Erythroblast (primary cell): ENCODE data around the gene TRDMT1.
A peak's percentile ranks its signal among the peaks of the same experiment; 100 is the strongest.

Experiments
- DNase-seq, 2 experiments: peaks; one replicate each; lab custom pipeline; 2025; lab: John Stamatoyannopoulos, UW
- GATA1 ChIP-seq: IDR thresholded peaks from 2 replicates; pipeline ENCODE4 v1.6.1; 2011; ENCODE audit warnings: low read depth, mild to moderate bottlenecking, control low read depth, low read length, moderate library complexity
- POLR2A ChIP-seq: IDR thresholded peaks from 2 replicates; pipeline ENCODE4 v1.6.1; 2011; ENCODE audit warnings: mild to moderate bottlenecking, low read length

The TRDMT1 gene

DNA sequence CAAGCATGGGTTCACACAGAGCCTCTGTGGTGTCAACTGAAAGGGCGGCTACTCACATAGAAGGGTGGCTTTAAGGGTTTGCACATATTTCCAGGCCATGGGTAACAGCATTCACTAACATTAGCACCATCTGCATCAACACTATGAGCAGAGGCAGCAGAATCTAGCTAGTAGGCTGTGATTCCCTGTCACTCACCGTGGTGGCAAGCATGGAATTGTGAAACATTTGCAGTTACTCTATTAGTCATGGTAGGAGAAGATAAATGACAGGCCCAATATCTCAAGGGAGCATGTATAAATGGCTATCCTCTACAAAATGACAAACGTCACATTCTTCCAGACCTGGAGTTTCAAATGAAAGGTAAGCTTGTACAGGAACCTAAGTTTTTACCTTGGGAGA, 39.7 kb downstream of the TRDMT1 start:
- DNase-seq: peak in 1 of 2 experiments; percentile 18
- TF ChIP-seq POLR2A (no peak), GATA1 (no peak)

DNA sequence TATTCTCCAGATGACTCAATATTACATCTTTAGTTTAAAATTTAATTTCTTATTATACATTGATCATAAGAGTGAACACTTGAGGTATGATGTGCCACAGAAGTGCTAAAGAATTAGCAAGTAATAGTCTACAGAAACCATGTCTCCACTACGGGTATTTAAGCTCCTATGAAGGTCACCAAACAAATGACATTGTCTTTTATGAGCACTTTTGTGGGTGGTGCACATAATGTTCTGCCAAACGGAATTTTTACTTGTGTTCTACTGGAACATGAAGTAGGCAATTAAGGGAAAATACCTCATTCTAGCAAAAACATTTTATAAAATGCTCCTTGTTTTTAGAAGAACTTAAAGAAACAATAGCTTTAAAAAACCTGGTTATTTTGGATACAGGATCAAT, 44.4 kb downstream of the TRDMT1 start:
- TF ChIP-seq POLR2A: no peak
- no peak for DNase-seq

DNA sequence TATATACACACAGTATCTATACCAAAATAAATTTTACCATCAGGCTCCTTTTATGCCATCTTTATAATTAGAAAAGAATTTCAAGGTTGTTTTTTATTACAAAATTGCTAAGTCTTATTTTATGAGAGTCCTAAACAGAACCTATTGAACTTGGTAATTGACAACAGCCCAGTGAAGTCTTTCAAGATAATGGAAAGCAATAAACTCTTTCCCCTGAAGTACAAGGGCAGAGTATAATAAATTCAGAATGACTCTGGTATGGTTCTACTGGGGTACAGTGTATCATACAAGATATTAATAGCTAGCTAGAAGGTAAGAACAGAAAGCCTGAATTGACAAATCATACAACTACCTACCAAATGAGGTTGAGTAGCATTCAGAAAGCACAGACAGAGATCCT, 45.6 kb downstream of the TRDMT1 start:
- TF ChIP-seq GATA1 (no peak), POLR2A (no peak)
- DNase-seq: no peak

DNA sequence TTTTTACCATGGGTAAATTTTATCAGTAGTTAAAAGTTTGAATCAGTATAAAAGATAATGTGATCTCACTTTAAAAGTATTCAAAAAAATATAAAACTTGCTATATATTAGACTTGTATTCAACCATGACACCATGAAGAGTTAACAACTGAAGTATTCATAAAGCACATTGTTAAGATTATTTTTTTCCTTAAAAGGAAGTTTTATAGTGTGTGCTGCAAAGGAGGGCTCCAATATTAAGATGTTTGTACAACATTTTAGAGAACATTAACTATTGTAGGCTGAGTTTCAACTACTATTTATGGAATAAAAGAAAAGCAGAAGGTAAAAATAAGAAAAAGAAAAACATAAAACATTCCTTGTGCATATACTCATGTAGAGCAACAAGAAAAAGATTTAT, 47.4 kb downstream of the TRDMT1 start:
- no peak for TF ChIP-seq POLR2A
- no peak for TF ChIP-seq GATA1
- no peak for DNase-seq

DNA sequence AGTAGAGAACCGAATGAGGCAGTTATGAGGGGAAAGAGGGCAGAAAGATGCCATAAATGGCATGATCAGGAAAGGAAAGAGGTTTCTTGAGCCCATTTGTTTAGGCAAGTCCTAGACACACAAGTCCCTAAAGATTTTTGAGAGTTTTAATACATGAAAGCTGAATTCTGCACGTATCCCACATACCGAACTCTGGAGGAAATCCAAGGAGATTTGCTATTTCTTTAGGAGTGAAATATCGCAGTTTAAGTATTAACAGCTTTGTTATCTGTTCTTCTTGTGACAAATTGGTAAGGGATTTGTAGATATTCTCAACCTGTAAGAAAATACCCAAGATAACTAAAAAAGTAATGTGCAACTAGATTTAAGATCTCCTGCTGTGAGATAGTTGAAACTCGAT, 48.2 kb downstream of the TRDMT1 start:
- TF ChIP-seq GATA1: no peak
- TF ChIP-seq POLR2A: no peak

DNA sequence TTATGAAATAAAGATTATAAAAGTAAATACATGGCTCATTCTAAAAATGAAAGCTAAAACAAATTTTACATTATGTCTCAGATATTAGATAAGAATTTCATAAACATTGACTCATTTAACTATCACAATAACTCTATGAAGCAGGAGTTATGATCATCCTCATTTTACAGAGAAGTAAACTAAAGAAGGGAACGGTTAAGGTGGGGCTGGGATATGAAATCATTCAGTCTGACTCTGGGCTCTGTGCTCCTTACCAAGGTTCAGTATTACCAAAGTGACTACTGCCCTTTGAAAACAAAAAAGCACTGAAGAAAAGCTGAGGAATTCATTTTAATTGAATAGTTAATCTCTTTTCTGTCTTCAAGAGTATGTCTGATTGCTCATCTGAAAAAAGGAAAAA, 49.8 kb downstream of the TRDMT1 start:
- no peak for TF ChIP-seq GATA1
- no peak for TF ChIP-seq POLR2A
- DNase-seq: no peak

More for the DNA sequence above, 48.2 kb downstream of the TRDMT1 start:
- DNase-seq: no peak

DNA sequence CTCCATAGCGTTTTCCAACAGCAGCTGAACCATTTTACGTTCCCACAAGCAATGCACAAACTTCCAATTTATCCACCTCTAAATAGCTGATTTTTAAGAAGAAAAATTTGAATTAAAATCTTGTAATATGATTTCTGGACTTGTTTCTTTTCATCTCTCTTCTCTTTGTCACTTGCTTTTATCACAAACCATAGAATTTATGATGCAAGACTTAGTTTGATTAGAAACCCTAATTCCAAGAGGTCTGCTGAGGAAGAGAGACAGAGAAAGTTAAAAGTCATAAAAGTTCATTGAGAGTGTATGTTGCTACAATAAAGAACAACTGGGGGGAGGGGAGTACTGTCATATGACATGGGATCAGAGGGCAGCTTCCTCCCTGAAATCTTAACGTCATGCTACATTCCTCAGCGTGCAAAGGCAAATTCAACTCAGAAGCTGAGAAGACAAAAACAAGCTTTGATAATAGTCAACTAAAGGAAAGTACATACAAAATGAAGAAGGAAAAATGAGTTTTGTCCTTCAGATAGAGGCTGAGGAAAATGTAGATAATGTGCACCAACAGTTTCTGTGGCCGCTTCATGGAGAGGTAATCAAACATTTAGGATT, 53.5 kb downstream of the TRDMT1 start:
- DNase-seq: no peak
- TF ChIP-seq POLR2A: no peak
- TF ChIP-seq GATA1: no peak

DNA sequence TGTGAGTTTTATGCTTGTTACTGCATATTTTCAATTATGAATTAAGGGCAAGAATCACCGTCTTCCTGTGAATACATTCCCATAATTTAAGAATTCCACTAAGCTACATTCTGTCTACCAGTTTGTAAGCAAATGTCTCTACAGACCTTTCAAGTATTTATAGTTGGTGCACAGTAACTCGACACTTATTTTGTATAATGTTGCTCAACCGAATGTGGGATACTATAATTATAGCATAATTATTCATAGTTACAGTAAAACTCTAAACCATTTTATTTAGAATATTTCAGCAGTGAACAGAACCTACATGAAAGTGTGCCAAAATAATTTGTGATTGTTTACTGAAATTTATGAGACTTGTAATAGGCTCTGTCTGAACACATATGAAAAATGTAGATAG, 54.6 kb downstream of the TRDMT1 start:
- TF ChIP-seq GATA1: no peak
- no peak for TF ChIP-seq POLR2A
- DNase-seq: no peak

DNA sequence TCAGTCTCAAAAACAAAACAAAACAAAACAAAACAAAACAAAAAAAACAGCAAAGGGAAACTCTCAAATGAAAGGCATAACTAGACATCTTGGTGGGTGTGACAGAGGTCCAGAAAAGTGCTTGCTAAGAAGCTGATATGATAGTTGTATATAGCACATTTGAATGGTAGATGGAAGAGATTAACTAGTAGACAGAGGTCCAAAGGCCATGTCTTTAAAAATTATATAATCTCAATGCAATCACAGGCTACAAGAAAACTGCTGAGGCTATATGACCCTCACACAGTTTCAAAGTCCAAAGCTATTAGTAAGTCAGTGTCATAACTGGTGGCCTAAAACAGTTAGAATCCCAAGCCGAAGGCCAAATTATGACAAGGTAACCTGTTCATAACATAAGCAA, 56.2 kb downstream of the TRDMT1 start:
- TF ChIP-seq POLR2A: no peak
- TF ChIP-seq GATA1: no peak
- DNase-seq: no peak

DNA sequence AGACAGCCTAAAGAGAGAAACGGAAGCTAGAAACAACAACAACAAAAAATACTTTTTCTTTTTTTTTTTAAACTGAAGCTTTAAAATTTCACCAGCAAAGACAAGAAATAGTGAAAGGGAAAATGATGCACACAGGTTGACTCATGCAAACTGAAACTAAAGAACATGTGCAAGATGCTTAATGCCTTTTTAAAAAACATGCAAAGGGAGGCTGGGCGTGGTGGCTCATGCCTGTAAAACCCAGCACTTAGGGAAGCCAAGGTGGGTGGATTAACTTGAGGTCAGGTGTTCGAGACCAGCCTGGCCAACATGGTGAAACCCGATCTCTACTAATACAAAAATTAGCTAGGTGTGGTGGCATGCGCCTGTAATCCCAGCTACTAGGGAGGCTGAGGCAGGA, 56.7 kb downstream of the TRDMT1 start:
- DNase-seq: no peak

DNA sequence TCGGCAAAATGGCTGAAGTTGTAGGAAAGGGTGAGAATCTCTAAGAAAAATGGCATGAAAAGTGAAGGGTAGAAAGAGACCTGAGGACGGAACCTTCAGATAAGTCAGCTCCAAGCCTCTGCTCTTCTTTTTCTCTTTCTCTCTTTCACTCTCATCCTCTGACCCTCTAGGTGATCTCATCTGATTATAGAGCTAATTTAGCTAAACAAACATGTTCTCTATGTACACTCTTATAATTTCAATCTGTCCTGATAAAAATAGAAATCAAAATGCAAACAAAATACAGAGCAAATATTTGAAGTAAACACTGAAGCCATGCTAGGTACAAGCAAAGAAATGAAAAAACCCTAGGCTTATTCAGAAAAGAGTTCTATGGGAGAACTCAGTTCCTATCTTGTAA, 57.4 kb downstream of the TRDMT1 start:
- TF ChIP-seq POLR2A: no peak
- TF ChIP-seq GATA1: no peak
- DNase-seq: no peak

More for the DNA sequence above, 56.7 kb downstream of the TRDMT1 start:
- TF ChIP-seq GATA1 (no peak), POLR2A (no peak)

DNA sequence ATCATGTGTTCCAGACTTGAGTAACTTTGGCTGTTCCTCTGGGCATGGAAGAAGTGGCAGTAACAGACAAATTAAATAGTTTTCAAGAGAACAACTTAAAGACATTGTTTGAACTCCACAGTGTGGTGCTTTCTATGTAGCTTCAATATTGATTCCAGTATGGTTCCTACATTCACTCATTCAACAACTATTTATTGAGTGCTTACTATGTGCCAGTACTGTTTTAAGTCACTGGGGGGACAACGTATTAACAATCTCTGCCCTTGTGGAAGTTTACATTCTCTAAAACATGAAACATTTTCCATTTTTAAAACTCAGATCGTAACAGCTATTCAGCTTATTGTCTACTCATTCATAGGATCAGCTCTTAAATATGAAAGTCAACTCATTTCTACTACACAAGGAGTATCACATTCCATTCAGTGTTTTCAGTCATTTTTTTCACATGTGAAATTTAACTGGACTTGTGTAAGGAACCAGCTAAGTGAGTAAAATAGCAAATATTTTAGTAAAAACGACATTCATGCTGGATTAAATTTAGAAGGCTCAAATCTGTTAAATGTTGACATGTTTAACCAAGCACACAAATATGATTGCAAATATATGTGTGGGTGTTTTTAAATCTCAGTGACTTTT, 58.3 kb downstream of the TRDMT1 start:
- no peak for TF ChIP-seq GATA1
- no peak for TF ChIP-seq POLR2A
- DNase-seq: no peak

DNA sequence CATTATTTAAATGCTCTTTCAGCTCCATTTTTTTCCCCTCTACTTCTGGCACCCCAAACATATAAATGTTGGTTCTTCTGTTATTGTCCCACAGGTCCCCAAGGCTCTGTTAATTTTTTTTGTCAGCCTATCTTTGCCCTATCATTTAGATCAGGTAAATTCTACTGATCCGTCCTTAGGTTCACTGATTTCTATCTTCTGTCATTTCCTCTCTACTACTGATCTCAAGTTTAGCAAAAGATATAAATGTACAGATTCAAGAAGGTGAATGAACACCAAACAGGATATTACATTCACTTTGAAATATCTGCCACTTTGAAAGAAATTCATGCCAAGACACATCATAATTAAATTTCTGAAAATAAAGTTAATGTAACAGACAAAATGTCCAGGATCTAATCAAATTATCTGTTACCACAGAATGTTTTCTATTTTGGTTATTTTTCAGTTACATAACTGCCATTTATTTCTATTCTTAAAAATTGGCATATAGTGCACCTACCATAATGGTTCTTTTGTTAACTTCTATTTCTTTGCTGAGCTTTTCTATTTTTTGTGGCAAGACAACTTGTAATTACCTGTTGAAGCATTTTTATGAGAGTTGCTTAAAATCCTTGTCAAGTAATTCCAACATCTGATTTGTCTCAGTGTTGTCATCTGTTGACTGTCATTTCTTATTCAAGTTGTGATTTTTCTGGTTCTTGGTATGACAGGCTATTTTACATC, 59.8 kb downstream of the TRDMT1 start:
- TF ChIP-seq POLR2A: no peak
- TF ChIP-seq GATA1: no peak
- DNase-seq: no peak

DNA sequence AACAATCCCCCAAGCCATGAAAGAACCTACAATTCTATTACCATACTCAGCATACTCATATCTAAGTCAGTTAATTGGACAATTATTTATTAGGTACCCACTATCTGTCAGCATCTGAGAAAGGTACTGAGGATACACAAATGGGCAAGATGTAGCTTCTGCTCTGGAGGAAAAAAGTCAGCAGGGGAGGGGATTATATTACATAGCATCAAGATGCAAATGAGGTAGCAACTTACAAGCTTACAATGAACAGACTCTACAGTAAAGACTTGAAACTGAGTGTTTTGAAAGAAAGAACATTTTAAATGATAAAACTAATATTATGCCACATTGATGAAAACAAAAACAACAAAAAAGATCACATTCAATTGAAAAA, 61.1 kb downstream of the TRDMT1 start:
- TF ChIP-seq GATA1 (no peak), POLR2A (no peak)
- no peak for DNase-seq

DNA sequence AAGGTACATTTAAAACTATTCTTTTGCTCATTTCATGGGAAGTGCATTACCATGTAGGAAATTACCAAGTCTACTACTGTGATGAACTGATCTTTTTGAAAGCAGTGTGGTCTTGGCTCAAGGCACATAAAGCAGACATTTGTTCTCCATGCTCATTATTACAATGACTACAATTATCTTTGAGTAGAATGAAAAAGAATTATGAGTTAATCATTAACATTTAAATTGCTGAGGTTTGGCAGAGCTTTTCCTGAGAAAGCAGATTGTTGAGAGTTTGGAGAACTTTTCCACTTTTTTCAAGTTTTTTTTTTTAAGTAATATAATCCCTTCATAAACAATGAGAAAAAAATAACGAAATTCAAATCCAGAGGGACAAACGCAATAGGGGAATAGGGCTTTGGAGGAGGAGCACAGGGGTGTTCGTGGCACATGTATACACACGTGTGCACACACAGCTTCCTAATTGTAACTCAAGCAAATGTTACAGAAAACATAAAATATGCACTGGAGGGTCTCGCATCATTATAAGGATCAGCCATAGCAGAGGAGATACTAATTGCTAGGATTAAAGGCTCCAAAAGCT, 62.9 kb downstream of the TRDMT1 start:
- TF ChIP-seq GATA1 (no peak), POLR2A (no peak)
- no peak for DNase-seq
